Measurements from ENCODE around the gene MAP6.
A peak's percentile ranks its signal among the peaks of the same experiment; 100 is the strongest.

Gene MAP6

DNA sequence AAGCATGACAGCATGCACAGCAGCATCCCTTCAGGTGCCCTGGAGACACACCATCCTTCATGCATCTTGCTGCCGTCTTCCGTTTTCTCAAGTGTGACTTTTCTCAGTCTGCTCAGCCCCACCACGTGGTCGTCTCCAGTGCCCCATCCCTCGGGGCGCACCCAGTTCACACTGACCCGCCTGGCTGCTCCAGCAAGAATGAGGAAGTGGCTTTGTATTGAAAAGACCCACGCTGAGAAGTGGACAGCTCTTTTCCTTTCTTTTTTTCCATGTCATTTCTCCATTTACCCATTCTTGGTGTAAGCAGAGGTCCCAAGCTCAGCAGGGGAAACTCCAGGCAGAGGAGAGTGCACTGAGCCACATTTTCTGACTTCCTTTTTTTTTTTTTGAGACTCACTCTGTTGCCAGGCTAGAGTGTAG lies 92.3 kb downstream of the MAP6 start:
- H3K27me3 ChIP-seq (ENCODE audit: insufficient read depth, low read length): no peaks in the 10 kb centered on the region
- peaks cover 5% of the 10 kb centered on the region for H3K4me1 ChIP-seq (ENCODE audit: insufficient read depth, low read length)
- H3K36me3 ChIP-seq (ENCODE audit: insufficient read depth, low read length): peaks cover 23% of the 10 kb centered on the region
- H3K9me3 ChIP-seq (ENCODE audit: low read length): no peaks in the 10 kb centered on the region
- H3K4me3 ChIP-seq (ENCODE audit: low read length): no peak overlapping the region
- no peak overlapping the region for H2AFZ ChIP-seq (ENCODE audit: low read depth, low read length)

GRCh38 chr11:75576017-75576416 lies 92.8 kb downstream of the MAP6 start:
- Histone ChIP-seq H3K27me3 (ENCODE audit: insufficient read depth, low read length) (no peaks in the 10 kb centered on the region), H3K9me3 (ENCODE audit: low read length) (no peaks in the 10 kb centered on the region), H3K4me1 (ENCODE audit: insufficient read depth, low read length) (peaks cover 5% of the 10 kb centered on the region), H3K36me3 (ENCODE audit: insufficient read depth, low read length) (peaks cover 28% of the 10 kb centered on the region), H3K4me3 (ENCODE audit: low read length) (no peak overlapping the region), H2AFZ (ENCODE audit: low read depth, low read length) (no peak overlapping the region)

GRCh38 chr11:75574698-75575602 lies 93.9 kb downstream of the MAP6 start:
- Histone ChIP-seq H3K4me3 (ENCODE audit: low read length) (no peak overlapping the region), H3K9me3 (ENCODE audit: low read length) (no peaks in the 10 kb centered on the region), H2AFZ (ENCODE audit: low read depth, low read length) (no peak overlapping the region), H3K4me1 (ENCODE audit: insufficient read depth, low read length) (peaks cover 5% of the 10 kb centered on the region), H3K36me3 (ENCODE audit: insufficient read depth, low read length) (peaks cover 38% of the 10 kb centered on the region), H3K27me3 (ENCODE audit: insufficient read depth, low read length) (no peaks in the 10 kb centered on the region)

DNA sequence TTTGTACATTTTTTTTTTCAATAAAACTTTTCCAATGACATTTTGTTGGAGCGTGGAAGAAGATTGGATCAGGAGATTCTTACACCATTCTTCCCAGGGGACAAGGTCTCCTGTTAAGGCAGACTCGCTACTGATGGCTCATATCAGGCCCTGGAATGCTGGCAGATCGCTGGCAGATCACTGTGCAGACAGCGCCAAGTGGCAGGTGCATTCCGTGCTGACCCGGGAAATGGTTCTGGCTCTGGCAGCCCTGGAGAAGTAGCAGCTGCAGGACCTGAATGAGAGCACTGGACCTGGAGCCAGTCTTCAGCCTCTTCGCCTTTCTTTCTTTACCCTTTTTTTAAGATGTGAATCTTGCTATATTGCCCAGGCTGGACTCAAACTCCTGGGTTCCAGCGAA lies 96.1 kb downstream of the MAP6 start:
- Histone ChIP-seq H3K27me3 (ENCODE audit: insufficient read depth, low read length) (no peaks in the 10 kb centered on the region), H3K9me3 (ENCODE audit: low read length) (no peaks in the 10 kb centered on the region), H2AFZ (ENCODE audit: low read depth, low read length) (no peak overlapping the region), H3K4me3 (ENCODE audit: low read length) (no peak overlapping the region), H3K4me1 (ENCODE audit: insufficient read depth, low read length) (peaks cover 5% of the 10 kb centered on the region), H3K36me3 (ENCODE audit: insufficient read depth, low read length) (peaks cover 58% of the 10 kb centered on the region)

GRCh38 chr11:75571625-75572024 lies 97.2 kb downstream of the MAP6 start:
- Histone ChIP-seq H3K4me3 (ENCODE audit: low read length) (no peak overlapping the region), H3K4me1 (ENCODE audit: insufficient read depth, low read length) (peaks cover 5% of the 10 kb centered on the region), H3K9me3 (ENCODE audit: low read length) (no peaks in the 10 kb centered on the region), H3K27me3 (ENCODE audit: insufficient read depth, low read length) (no peaks in the 10 kb centered on the region), H2AFZ (ENCODE audit: low read depth, low read length) (no peak overlapping the region), H3K36me3 (ENCODE audit: insufficient read depth, low read length) (peaks cover 67% of the 10 kb centered on the region)

GRCh38 chr11:75570559-75571139 lies 98.2 kb downstream of the MAP6 start:
- no peaks in the 10 kb centered on the region for H3K9me3 ChIP-seq (ENCODE audit: low read length)
- no peak overlapping the region for H2AFZ ChIP-seq (ENCODE audit: low read depth, low read length)
- peaks cover under 1% of the 10 kb centered on the region for H3K4me1 ChIP-seq (ENCODE audit: insufficient read depth, low read length)
- peaks cover 71% of the 10 kb centered on the region for H3K36me3 ChIP-seq (ENCODE audit: insufficient read depth, low read length)
- no peak overlapping the region for H3K4me3 ChIP-seq (ENCODE audit: low read length)
- H3K27me3 ChIP-seq (ENCODE audit: insufficient read depth, low read length): no peaks in the 10 kb centered on the region

- H2AFZ ChIP-seq (ENCODE audit: low read depth, low read length): no peak overlapping the region
- peaks cover 71% of the 10 kb centered on the region for H3K36me3 ChIP-seq (ENCODE audit: insufficient read depth, low read length)
- peaks cover 20% of the 10 kb centered on the region for H3K4me1 ChIP-seq (ENCODE audit: insufficient read depth, low read length)
- H3K9me3 ChIP-seq (ENCODE audit: low read length): no peaks in the 10 kb centered on the region
- H3K27me3 ChIP-seq (ENCODE audit: insufficient read depth, low read length): no peaks in the 10 kb centered on the region
- H3K4me3 ChIP-seq (ENCODE audit: low read length): no peak overlapping the region
Measured at GRCh38 chr11:75568616-75569219, 100.1 kb downstream of the MAP6 start.

GRCh38 chr11:75567971-75568370 lies 100.9 kb downstream of the MAP6 start:
- H3K36me3 ChIP-seq (ENCODE audit: insufficient read depth, low read length): peaks cover 63% of the 10 kb centered on the region

GRCh38 chr11:75566763-75567279 lies 102.0 kb downstream of the MAP6 start:
- Histone ChIP-seq H3K36me3 (ENCODE audit: insufficient read depth, low read length) (peaks cover 52% of the 10 kb centered on the region), H3K4me1 (ENCODE audit: insufficient read depth, low read length) (peaks cover 29% of the 10 kb centered on the region), H2AFZ (ENCODE audit: low read depth, low read length) (no peak overlapping the region), H3K9me3 (ENCODE audit: low read length) (no peaks in the 10 kb centered on the region), H3K27me3 (ENCODE audit: insufficient read depth, low read length) (no peaks in the 10 kb centered on the region), H3K4me3 (ENCODE audit: low read length) (no peak overlapping the region)

More at GRCh38 chr11:75567971-75568370, 100.9 kb downstream of the MAP6 start:
- no peaks in the 10 kb centered on the region for H3K9me3 ChIP-seq (ENCODE audit: low read length)
- no peaks in the 10 kb centered on the region for H3K27me3 ChIP-seq (ENCODE audit: insufficient read depth, low read length)
- H2AFZ ChIP-seq (ENCODE audit: low read depth, low read length): no peak overlapping the region
- no peak overlapping the region for H3K4me3 ChIP-seq (ENCODE audit: low read length)
- H3K4me1 ChIP-seq (ENCODE audit: insufficient read depth, low read length): peaks cover 26% of the 10 kb centered on the region

GRCh38 chr11:75565916-75566762 lies 102.7 kb downstream of the MAP6 start:
- H2AFZ ChIP-seq (ENCODE audit: low read depth, low read length): no peak overlapping the region
- no peaks in the 10 kb centered on the region for H3K9me3 ChIP-seq (ENCODE audit: low read length)
- no peak overlapping the region for H3K4me3 ChIP-seq (ENCODE audit: low read length)
- H3K4me1 ChIP-seq (ENCODE audit: insufficient read depth, low read length): peaks cover 33% of the 10 kb centered on the region
- no peaks in the 10 kb centered on the region for H3K27me3 ChIP-seq (ENCODE audit: insufficient read depth, low read length)
- H3K36me3 ChIP-seq (ENCODE audit: insufficient read depth, low read length): peaks cover 45% of the 10 kb centered on the region

DNA sequence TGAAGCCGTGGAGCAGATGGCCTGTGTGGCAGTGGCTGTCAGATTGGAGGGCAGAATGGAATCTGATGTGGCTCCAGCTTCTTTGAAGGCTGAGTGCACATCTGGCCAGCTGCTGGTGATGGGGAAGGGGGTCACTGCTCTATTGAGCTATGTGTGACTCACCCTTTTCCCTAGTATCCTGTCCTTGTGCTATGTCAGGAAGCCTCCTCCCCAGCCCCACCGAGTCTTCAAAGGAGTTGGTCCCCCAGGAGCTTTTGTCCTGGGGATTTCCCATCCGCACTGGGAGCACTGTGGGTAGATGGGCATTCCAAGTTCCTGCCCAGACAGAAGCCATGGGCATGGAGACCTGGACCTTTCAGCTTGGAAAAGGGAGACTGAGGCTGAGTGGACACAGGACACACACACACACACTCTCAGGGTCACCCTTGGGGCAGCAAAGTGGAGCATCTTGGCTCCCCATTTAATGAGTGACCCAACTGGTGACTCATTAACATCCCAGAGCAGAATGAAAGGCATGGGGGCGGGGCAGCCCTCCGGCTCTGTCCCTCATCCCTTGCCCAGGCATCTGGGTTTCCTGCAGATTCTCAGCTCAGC lies 103.5 kb downstream of the MAP6 start:
- Histone ChIP-seq H3K4me3 (ENCODE audit: low read length) (no peak overlapping the region), H3K27me3 (ENCODE audit: insufficient read depth, low read length) (no peaks in the 10 kb centered on the region), H3K9me3 (ENCODE audit: low read length) (no peaks in the 10 kb centered on the region), H3K36me3 (ENCODE audit: insufficient read depth, low read length) (peaks cover 37% of the 10 kb centered on the region), H2AFZ (ENCODE audit: low read depth, low read length) (no peak overlapping the region), H3K4me1 (ENCODE audit: insufficient read depth, low read length) (peaks cover 33% of the 10 kb centered on the region)

GRCh38 chr11:75563978-75564552 lies 104.8 kb downstream of the MAP6 start:
- peak overlapping the region; percentile 91 for H3K4me3 ChIP-seq (ENCODE audit: low read length)
- peaks cover 41% of the 10 kb centered on the region for H3K4me1 ChIP-seq (ENCODE audit: insufficient read depth, low read length)
- no peaks in the 10 kb centered on the region for H3K27me3 ChIP-seq (ENCODE audit: insufficient read depth, low read length)
- peaks cover 27% of the 10 kb centered on the region for H3K36me3 ChIP-seq (ENCODE audit: insufficient read depth, low read length)
- H2AFZ ChIP-seq (ENCODE audit: low read depth, low read length): no peak overlapping the region
- no peaks in the 10 kb centered on the region for H3K9me3 ChIP-seq (ENCODE audit: low read length)

Measured in neuron (in vitro differentiated cells).